OCI-LY7 (cell line): ENCODE results near the gene TMEM61.
"Not testable (repeated sequence)": the region's sequence is repeated elsewhere in the genome, so short reads cannot be mapped to it uniquely, and the experiment has no call there.

Source experiments
- EZH2phosphoT487 ChIP-seq: fragments of 200-600 bp; sonication (generic); IDR thresholded peaks from 2 replicates; pipeline ENCODE4 v1.6.1; 2018; ENCODE audit warnings: low read depth, borderline replicate concordance, mild to moderate bottlenecking, mixed run types, antibody characterized with exemption, low read length, moderate library complexity, mixed read lengths
- TF ChIP-seq, protein P1 (sequence below): fragments of 200-600 bp; sonication (generic); conservative IDR thresholded peaks from 2 replicates; pipeline ENCODE4 v1.5.1; 2014; ENCODE audit warnings: mild to moderate bottlenecking, antibody characterized with exemption, low read length, moderate library complexity, mixed read lengths

DNA sequence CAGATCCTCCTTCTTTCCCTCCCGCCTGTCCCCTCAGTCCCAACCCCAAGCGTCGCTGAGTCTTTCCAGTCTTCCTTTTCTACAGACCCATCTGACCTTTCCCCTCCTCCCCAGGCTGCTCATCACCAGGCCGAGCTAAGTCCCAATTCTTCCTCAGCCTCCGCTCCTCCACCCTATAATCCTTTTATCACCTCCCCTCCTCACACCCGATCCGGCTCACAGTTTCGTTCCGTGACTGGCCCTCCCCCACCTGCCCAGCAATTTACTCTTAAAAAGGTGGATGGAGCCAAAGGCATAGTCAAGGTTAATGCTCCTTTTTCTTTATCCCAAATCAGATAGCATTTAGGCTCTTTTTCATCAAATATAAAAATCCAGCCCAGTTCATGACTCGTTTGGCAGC, 43.7 kb downstream of the TMEM61 start:
- TF ChIP-seq, protein P1, sequence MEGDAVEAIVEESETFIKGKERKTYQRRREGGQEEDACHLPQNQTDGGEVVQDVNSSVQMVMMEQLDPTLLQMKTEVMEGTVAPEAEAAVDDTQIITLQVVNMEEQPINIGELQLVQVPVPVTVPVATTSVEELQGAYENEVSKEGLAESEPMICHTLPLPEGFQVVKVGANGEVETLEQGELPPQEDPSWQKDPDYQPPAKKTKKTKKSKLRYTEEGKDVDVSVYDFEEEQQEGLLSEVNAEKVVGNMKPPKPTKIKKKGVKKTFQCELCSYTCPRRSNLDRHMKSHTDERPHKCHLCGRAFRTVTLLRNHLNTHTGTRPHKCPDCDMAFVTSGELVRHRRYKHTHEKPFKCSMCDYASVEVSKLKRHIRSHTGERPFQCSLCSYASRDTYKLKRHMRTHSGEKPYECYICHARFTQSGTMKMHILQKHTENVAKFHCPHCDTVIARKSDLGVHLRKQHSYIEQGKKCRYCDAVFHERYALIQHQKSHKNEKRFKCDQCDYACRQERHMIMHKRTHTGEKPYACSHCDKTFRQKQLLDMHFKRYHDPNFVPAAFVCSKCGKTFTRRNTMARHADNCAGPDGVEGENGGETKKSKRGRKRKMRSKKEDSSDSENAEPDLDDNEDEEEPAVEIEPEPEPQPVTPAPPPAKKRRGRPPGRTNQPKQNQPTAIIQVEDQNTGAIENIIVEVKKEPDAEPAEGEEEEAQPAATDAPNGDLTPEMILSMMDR, result not testable (repeated sequence)
- not testable (repeated sequence) for TF ChIP-seq EZH2phosphoT487
